Endothelial cell of umbilical vein (primary cell): ENCODE results near the gene HDAC11. TPM values are rescaled to one million over a fixed set of nuclear protein-coding genes. Genes with fewer than 3 reads are reported as not detected.

Source experiments
- BruUV-seq: library from RNA; stranded (reverse); fragments of 400-500 nt; replicated peaks from 2 replicates; lab custom pipeline; 2021; lab: Mats Ljungman, UMichigan
- CTCF ChIA-PET: fragments of 300-600, 350-600 bp; sonication (Branson Sonifier 250); formaldehyde crosslinking; loops from one replicate; lab custom pipeline; 2021; ENCODE audit warnings: antibody characterized with exemption, inconsistent platforms; lab: Charles Lee
- POLR2A ChIA-PET: fragments of 300-600, 350-600 bp; sonication (Branson Sonifier 250); formaldehyde crosslinking; loops from one replicate; lab custom pipeline; 2021; ENCODE audit warnings: antibody characterized with exemption, inconsistent platforms; lab: Charles Lee
- DNase-seq: peaks from one replicate; pipeline ENCODE4 v3.0.0-alpha.2; 2011; ENCODE audit warnings: low read depth, low spot score
- FAIRE-seq: peaks from 2 replicates; lab custom pipeline; 2011; peaks lifted over from hg19 to GRCh38; lab: Jason Lieb, UNC
- H2AFZ ChIP-seq: 2 replicates; pipeline ENCODE4 v1.6.0; 2012; ENCODE audit warnings: low read depth, low read length, control low read depth, inconsistent platforms
- H3K27ac ChIP-seq: 2 replicates; pipeline ENCODE4 v1.5.1; 2011; ENCODE audit warnings: low read depth, mild to moderate bottlenecking, control low read depth, low read length, moderate library complexity; ENCODE audit not compliant: insufficient read depth
- H3K27me3 ChIP-seq, 2 experiments: 2 replicates each; pipeline versions ENCODE4 v1.6.0 to v1.6.1; 2011; ENCODE audit warnings: low read length in 2 of 2, mixed read lengths in 1 of 2; ENCODE audit not compliant: control insufficient read depth in 2 of 2, insufficient read depth in 2 of 2
- H3K36me3 ChIP-seq, 2 experiments: 2 replicates in 1 of 2; 3 replicates in 1 of 2; pipeline ENCODE4 v1.5.1; 2011; ENCODE audit warnings: low read length in 2 of 2, mild to moderate bottlenecking in 1 of 2, moderate library complexity in 1 of 2; ENCODE audit not compliant: control insufficient read depth in 2 of 2, insufficient read depth in 2 of 2; ENCODE audit errors: extremely low read depth in 1 of 2
- H3K4me1 ChIP-seq: 3 replicates; pipeline ENCODE4 v1.5.1; 2011; ENCODE audit warnings: mild to moderate bottlenecking, low read length; ENCODE audit not compliant: control insufficient read depth, insufficient read depth; ENCODE audit errors: extremely low read depth
- H3K4me2 ChIP-seq: 2 replicates; pipeline ENCODE4 v1.6.1; 2011; ENCODE audit warnings: low read length, control low read depth, mixed read lengths; ENCODE audit not compliant: insufficient read depth
- H3K4me3 ChIP-seq, 3 experiments: fragments of 200-600 bp in 1 of 3; sonication (generic), shearing (Covaris generic) in 1 of 3; replicated peaks in 1 of 3; 2 replicates each; pipeline ENCODE4 v1.5.1; 2011 to 2016; ENCODE audit warnings: control low read depth in 3 of 3, low read length in 3 of 3, mild to moderate bottlenecking in 2 of 3, inconsistent platforms in 1 of 3, low read depth in 1 of 3, moderate library complexity in 1 of 3; ENCODE audit not compliant: insufficient read depth in 1 of 3
- H3K79me2 ChIP-seq: 2 replicates; pipeline ENCODE4 v1.6.0; 2012; ENCODE audit warnings: low read length, inconsistent platforms; ENCODE audit not compliant: control insufficient read depth, insufficient read depth
- H3K9ac ChIP-seq: replicated peaks from 2 replicates; pipeline ENCODE3; 2011; ENCODE audit warnings: low read length, control low read depth; ENCODE audit not compliant: insufficient read depth; ENCODE audit errors: extremely low read depth
- H3K9me1 ChIP-seq: replicated peaks from 3 replicates; pipeline ENCODE4 v1.6.0; 2011; ENCODE audit warnings: mild to moderate bottlenecking, low read length; ENCODE audit not compliant: control insufficient read depth, insufficient read depth; ENCODE audit errors: extremely low read depth
- H3K9me3 ChIP-seq: replicated peaks from 2 replicates; pipeline ENCODE4 v1.5.1; 2012; ENCODE audit warnings: low read length, inconsistent platforms; ENCODE audit not compliant: control insufficient read depth, insufficient read depth
- H4K20me1 ChIP-seq: replicated peaks from 2 replicates; pipeline ENCODE3; 2011; ENCODE audit warnings: mild to moderate bottlenecking, low read length; ENCODE audit not compliant: control insufficient read depth, insufficient read depth; ENCODE audit errors: extremely low read depth
- CTCF ChIP-seq, 2 donors: IDR thresholded peaks; 1 replicate in 1 of 2; 2 replicates in 1 of 2; pipeline ENCODE4 v1.5.1; 2011; ENCODE audit warnings: low read length in 2 of 2, mild to moderate bottlenecking in 2 of 2, moderate library complexity in 2 of 2, control low read depth in 1 of 2, inconsistent platforms in 1 of 2, low read depth in 1 of 2; ENCODE audit not compliant: insufficient read depth in 1 of 2; ENCODE audit errors: extremely low read depth in 1 of 2
- EZH2 ChIP-seq: IDR thresholded peaks from 2 replicates; pipeline ENCODE4 v1.6.1; 2012; ENCODE audit warnings: borderline replicate concordance, low read depth, mild to moderate bottlenecking, moderate library complexity, low read length, inconsistent platforms; ENCODE audit not compliant: severe bottlenecking
- FOS ChIP-seq: IDR thresholded peaks from 2 replicates; pipeline ENCODE4 v1.6.1; 2011; ENCODE audit warnings: mild to moderate bottlenecking, low read length, moderate library complexity, borderline replicate concordance; ENCODE audit not compliant: insufficient read depth
- GATA2 ChIP-seq: IDR thresholded peaks from 2 replicates; pipeline ENCODE4 v1.7.0; 2011; ENCODE audit warnings: low read depth, mild to moderate bottlenecking, moderate library complexity, mixed read lengths, low read length; ENCODE audit not compliant: insufficient read length, insufficient read depth
- JUN ChIP-seq: IDR thresholded peaks from 2 replicates; pipeline ENCODE4 v1.6.1; 2011; ENCODE audit warnings: borderline replicate concordance, low read depth; ENCODE audit not compliant: insufficient read length, insufficient read depth
- MAX ChIP-seq: IDR thresholded peaks from 2 replicates; pipeline ENCODE4 v1.6.1; 2011; ENCODE audit not compliant: insufficient read depth, insufficient read length
- MYC ChIP-seq: IDR thresholded peaks from one replicate; pipeline ENCODE4 v1.6.1; 2011; ENCODE audit warnings: mild to moderate bottlenecking, low read depth, low read length
- POLR2A ChIP-seq: IDR thresholded peaks from 2 replicates; pipeline ENCODE4 v1.6.1; 2012; ENCODE audit warnings: low read depth, mild to moderate bottlenecking, control low read depth, low read length
- POLR2AphosphoS5 ChIP-seq: IDR thresholded peaks from 2 replicates; pipeline ENCODE4 v1.6.1; 2012; ENCODE audit warnings: low read depth, mild to moderate bottlenecking, control low read depth, low read length, moderate library complexity; ENCODE audit not compliant: insufficient read depth
- dilution Hi-C: fragments of 300-500 bp; cut with MboI; formaldehyde crosslinking; loops from one replicate; pipeline ENCODE4 v1.15.0; 2019; ENCODE audit warnings: low sequenced_read_pairs; ENCODE audit not compliant: extremely low pct_ligation_motif_present
- intact Hi-C: fragments of 100-400 bp; cut with micrococcal nuclease; formaldehyde crosslinking; loops from one replicate; pipeline ENCODE4 v1.10.0; 2022
- polyA plus RNA-seq, 4 experiments: library from polyadenylated mRNA; depleted of rRNA in 3 of 4; stranded (reverse) in 3 of 4; unstranded in 1 of 4; fragments of >200 nt; gene quantifications; 2 replicates each; pipeline versions ENCODE4 v1.2.1 to v1.2.3, GENCODE V29; 2011 to 2012; ENCODE audit warnings: missing spikeins in 1 of 4
- total RNA-seq: library from RNA; stranded (reverse); gene quantifications from 2 replicates; pipeline ENCODE4 v1.2.3, GENCODE V29; 2021

Gene HDAC11
- total and polyA plus RNA-seq, 2 donors (not counting 3 experiments of a cell fraction or from before 2014, with no cell fraction given): 6.8 to 8.8 TPM

- Histone ChIP-seq H3K4me2 (no peak overlapping the region), H3K27ac (no peak overlapping the region), H3K9me3 (no peaks in the 10 kb centered on the region), H3K27me3 (no peaks in the 10 kb centered on the region), H3K4me1 (no peaks in the 10 kb centered on the region), H3K4me3 (no peak overlapping the region), H2AFZ (no peak overlapping the region), H3K9ac (no peak overlapping the region), H4K20me1 (no peaks in the 10 kb centered on the region), H3K79me2 (no peaks in the 10 kb centered on the region), H3K36me3 (no peaks in the 10 kb centered on the region), H3K9me1 (no peaks in the 10 kb centered on the region)
- intact Hi-C loops: no loop called here
- no peak for FAIRE-seq
- CTCF ChIA-PET: interaction anchor here (0.8 to 1.7 kb wide), 3 partner anchors 8 to 40 kb away, joined by 3 to 4 read pairs (median 3); no protein-coding TSS in a partner anchor
- dilution Hi-C loops: no loop called here
- POLR2A ChIA-PET: no interaction called here
- DNase-seq: no peak
- no peak for TF ChIP-seq MYC
- no peak for TF ChIP-seq EZH2
- TF ChIP-seq FOS: no peak
- no peak for TF ChIP-seq JUN
- TF ChIP-seq GATA2: no peak
- TF ChIP-seq POLR2A: no peak
- TF ChIP-seq MAX: no peak
- TF ChIP-seq POLR2AphosphoS5: no peak
- no peak for TF ChIP-seq CTCF (IDR thresholded peaks at IDR 0.05; ENCODE audit: extremely low read depth in 1 of 2, insufficient read depth in 1 of 2, low read depth in 1 of 2, low read length in 2 of 2)
- no TSS peak for BruUV-seq
Measured at GRCh38 chr3:13536432-13536831, 56.3 kb downstream of the HDAC11 start.
